Mucosa of rectum (tissue), 2 donors: ENCODE measurements around the gene MYO7B.

Source experiments
- H3K27ac ChIP-seq, 2 donors: one replicate each; pipeline ENCODE4 v1.7.0; 2013; ENCODE audit warnings: inconsistent platforms in 2 of 2, low read depth in 2 of 2, low read length in 2 of 2
- H3K27me3 ChIP-seq, 2 donors: one replicate each; pipeline ENCODE4 v1.7.0; 2013; ENCODE audit warnings: low read length in 2 of 2; ENCODE audit not compliant: control insufficient read depth in 2 of 2, insufficient read depth in 2 of 2
- H3K36me3 ChIP-seq, 2 donors: one replicate each; pipeline ENCODE4 v1.7.0; 2013; ENCODE audit warnings: low read length in 2 of 2; ENCODE audit not compliant: control insufficient read depth in 2 of 2, insufficient read depth in 2 of 2
- H3K4me1 ChIP-seq, 2 donors: one replicate each; pipeline ENCODE4 v1.7.0; 2013; ENCODE audit warnings: low read length in 2 of 2, mild to moderate bottlenecking in 1 of 2; ENCODE audit not compliant: control insufficient read depth in 2 of 2, insufficient read depth in 2 of 2
- H3K4me3 ChIP-seq, 2 donors: one replicate each; pipeline ENCODE4 v1.7.0; 2013; ENCODE audit warnings: low read length in 2 of 2
- H3K9ac ChIP-seq, 2 donors: one replicate each; pipeline ENCODE4 v1.7.0; 2013; ENCODE audit warnings: low read length in 2 of 2, low read depth in 1 of 2, mild to moderate bottlenecking in 1 of 2
- H3K9me3 ChIP-seq, 2 donors: one replicate each; pipeline ENCODE4 v1.7.0; 2013; ENCODE audit warnings: low read length in 2 of 2; ENCODE audit not compliant: control insufficient read depth in 2 of 2
- donor health status: healthy.
- donor health status: Normal muscosa, but diverticular disease.

MYO7B gene

DNA sequence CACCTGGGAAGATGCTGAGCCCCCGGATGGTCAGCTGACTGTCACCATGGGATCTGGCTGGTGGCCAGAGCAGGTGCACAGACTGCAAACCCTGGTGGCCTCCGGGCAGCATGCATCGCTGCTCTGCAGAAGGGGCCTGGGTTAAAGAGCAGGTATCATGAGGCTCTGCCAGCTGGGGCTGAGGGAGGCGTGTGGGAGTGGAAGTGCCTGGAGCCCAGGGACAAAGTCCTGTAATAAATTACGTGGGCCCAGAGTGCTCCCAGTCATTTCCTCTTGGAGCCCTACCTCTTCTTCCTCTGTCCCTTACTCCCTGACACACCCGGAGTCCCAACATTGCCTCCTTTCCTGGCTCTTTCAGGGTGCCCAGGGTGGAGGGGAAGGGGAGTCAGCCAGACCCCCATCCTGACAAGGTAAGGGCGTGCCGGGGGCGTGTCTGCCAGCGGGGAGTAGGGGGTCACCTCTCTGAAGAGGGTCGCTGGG lies at the start of gene MYO7B:
MYO7B (plus strand) TSS at position 262 of the 480 bp plus-strand sequence. CDS start 24,040 bp downstream, outside the sequence.
- Histone ChIP-seq H3K4me1 (peaks cover 16 to 19% of the 10 kb centered on the region in 2 donors), H3K27me3 (no peaks in the 10 kb centered on the region), H3K27ac (peak within 1 kb of the TSS; percentile 96 to 98), H3K9me3 (no peaks in the 10 kb centered on the region), H3K9ac (peak within 1 kb of the TSS; percentile 96), H3K4me3 (peak within 1 kb of the TSS; percentile 77 to 85), H3K36me3 (peaks cover 0 to 1% of the 10 kb centered on the region in 2 donors)

- no peaks in the 10 kb centered on the region for H3K4me1 ChIP-seq
- no peaks in the 10 kb centered on the region for H3K9me3 ChIP-seq
- no peaks in the 10 kb centered on the region for H3K27me3 ChIP-seq
- no peak overlapping the region for H3K4me3 ChIP-seq
- peaks cover 67 to 69% of the 10 kb centered on the region in 2 donors for H3K36me3 ChIP-seq
- no peak overlapping the region for H3K9ac ChIP-seq
- no peak overlapping the region for H3K27ac ChIP-seq
These were observed 49.8 kb upstream of the MYO7B start for GRCh38 chr2:127485694-127486071.

GRCh38 chr2:127486247-127487058 lies 49.0 kb upstream of the MYO7B start:
- H3K4me3 ChIP-seq: no peak overlapping the region
- no peaks in the 10 kb centered on the region for H3K4me1 ChIP-seq
- no peaks in the 10 kb centered on the region for H3K27me3 ChIP-seq
- no peak overlapping the region for H3K9ac ChIP-seq
- H3K9me3 ChIP-seq: no peaks in the 10 kb centered on the region
- H3K36me3 ChIP-seq: peaks cover 60 to 66% of the 10 kb centered on the region in 2 donors
- H3K27ac ChIP-seq: no peak overlapping the region

DNA sequence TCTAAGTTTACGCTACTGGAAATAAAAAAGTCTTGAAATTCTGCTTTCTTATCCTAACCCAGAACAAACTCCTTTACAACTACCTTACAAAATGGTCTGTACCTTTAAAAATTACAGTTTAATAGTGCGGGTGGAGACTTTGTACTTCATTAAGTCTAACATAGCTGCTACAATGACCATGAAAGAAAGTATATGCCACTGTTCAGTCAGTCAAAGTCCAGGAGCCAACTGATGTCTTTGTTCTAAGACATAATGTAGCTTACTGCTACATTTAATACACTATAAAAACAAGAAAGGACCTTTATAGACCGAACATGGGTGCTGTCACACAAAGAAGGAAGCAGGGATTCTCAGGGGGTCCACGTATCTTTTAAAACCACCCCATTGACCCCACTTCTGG lies 45.2 kb upstream of the MYO7B start:
- no peak overlapping the region for H3K9ac ChIP-seq
- peaks cover 69 to 78% of the 10 kb centered on the region in 2 donors for H3K36me3 ChIP-seq
- H3K4me1 ChIP-seq: no peaks in the 10 kb centered on the region
- H3K9me3 ChIP-seq: no peaks in the 10 kb centered on the region
- H3K4me3 ChIP-seq: no peak overlapping the region
- H3K27me3 ChIP-seq: no peaks in the 10 kb centered on the region
- H3K27ac ChIP-seq: no peak overlapping the region

- Histone ChIP-seq H3K36me3 (peaks cover 61 to 71% of the 10 kb centered on the region in 2 donors), H3K9me3 (no peaks in the 10 kb centered on the region), H3K4me3 (no peak overlapping the region), H3K27ac (no peak overlapping the region), H3K27me3 (no peaks in the 10 kb centered on the region), H3K4me1 (no peaks in the 10 kb centered on the region), H3K9ac (no peak overlapping the region)
These were observed 37.1 kb upstream of the MYO7B start for GRCh38 chr2:127498386-127498785.

DNA sequence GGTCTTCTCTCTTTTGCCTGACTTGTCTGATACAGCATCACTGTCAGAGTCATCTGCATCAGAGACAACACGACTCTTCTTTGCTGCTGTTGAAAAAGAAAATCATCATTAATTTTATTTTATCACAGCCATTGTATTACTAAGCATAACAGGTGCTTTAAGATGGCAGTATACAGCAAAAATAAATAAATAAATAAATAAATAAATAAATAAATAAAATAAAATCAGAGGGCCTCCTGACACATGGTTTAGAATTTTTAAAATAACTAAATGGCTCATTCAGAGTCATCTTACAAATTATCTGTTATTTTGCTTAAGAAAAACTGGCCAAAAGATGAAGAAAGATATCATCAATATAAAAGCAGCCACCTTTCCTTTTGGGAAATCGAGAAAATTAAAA lies 32.0 kb upstream of the MYO7B start:
- no peak overlapping the region for H3K27ac ChIP-seq
- no peak overlapping the region for H3K9ac ChIP-seq
- H3K4me1 ChIP-seq: peaks cover 6 to 10% of the 10 kb centered on the region in 2 donors
- no peak overlapping the region for H3K4me3 ChIP-seq
- no peaks in the 10 kb centered on the region for H3K9me3 ChIP-seq
- H3K36me3 ChIP-seq: peaks cover 51 to 53% of the 10 kb centered on the region in 2 donors
- H3K27me3 ChIP-seq: no peaks in the 10 kb centered on the region

GRCh38 chr2:127504552-127505430 lies 30.7 kb upstream of the MYO7B start:
- Histone ChIP-seq H3K27ac (no peak overlapping the region), H3K36me3 (peaks cover 46 to 48% of the 10 kb centered on the region in 2 donors), H3K4me3 (no peak overlapping the region), H3K9ac (no peak overlapping the region), H3K9me3 (no peaks in the 10 kb centered on the region), H3K4me1 (peaks cover 11 to 12% of the 10 kb centered on the region in 2 donors), H3K27me3 (no peaks in the 10 kb centered on the region)

GRCh38 chr2:127506510-127506909 lies 29.0 kb upstream of the MYO7B start:
- peaks cover 11 to 17% of the 10 kb centered on the region in 2 donors for H3K4me1 ChIP-seq
- H3K9me3 ChIP-seq: no peaks in the 10 kb centered on the region
- H3K9ac ChIP-seq: no peak overlapping the region
- H3K27me3 ChIP-seq: no peaks in the 10 kb centered on the region
- H3K4me3 ChIP-seq: no peak overlapping the region
- H3K36me3 ChIP-seq: peaks cover 33 to 35% of the 10 kb centered on the region in 2 donors
- no peak overlapping the region for H3K27ac ChIP-seq

DNA sequence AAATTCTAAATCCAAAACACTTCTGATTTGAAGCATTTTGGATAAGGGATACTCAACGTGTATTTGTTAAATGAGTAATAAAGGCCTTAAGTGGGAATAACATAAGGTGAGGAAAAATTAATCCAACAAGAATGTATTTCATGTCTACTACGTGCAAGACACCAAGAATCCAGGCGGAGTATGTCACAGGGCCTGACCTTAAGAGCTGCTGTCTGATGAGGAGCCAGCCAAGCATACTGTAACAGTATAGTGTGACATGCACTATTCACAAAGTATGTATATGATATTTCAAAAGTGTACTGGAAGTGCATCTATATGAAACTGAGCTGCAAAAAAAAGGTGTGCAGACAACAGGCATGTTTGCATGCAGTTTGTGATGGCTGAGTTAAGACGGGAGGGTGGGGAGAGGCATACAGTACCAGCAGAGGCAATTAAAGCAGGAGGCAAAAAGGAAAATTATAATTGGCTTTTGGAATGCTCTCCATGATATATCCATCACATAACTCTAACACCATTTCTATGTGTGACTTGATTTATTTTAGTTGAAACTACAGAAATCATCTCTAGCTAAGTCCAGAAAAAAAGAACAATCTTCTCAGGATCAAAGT lies 27.4 kb upstream of the MYO7B start:
- Histone ChIP-seq H3K9ac (no peak overlapping the region), H3K9me3 (no peaks in the 10 kb centered on the region), H3K36me3 (peaks cover 20 to 23% of the 10 kb centered on the region in 2 donors), H3K4me1 (peaks cover 11 to 20% of the 10 kb centered on the region in 2 donors), H3K4me3 (no peak overlapping the region), H3K27ac (peak overlapping the region in 1 of 2 donors; percentile 23), H3K27me3 (no peaks in the 10 kb centered on the region)
